HepG2 (cell line): ENCODE measurements around the gene RAD9A. TPM values are rescaled to one million over a fixed set of nuclear protein-coding genes. Genes with fewer than 3 reads are reported as not detected.

Experiments
- GATA4 ChIP-seq: sonication (generic); IDR thresholded peaks from 2 replicates; pipeline ENCODE4 v1.6.1; 2016; ENCODE audit warnings: antibody characterized with exemption, low read depth, borderline replicate concordance
- HNF4A ChIP-seq: sonication (generic); formaldehyde crosslinking; IDR thresholded peaks from 2 replicates; pipeline ENCODE4 v1.4.0; 2020; ENCODE audit warnings: missing genetic modification reagents
- PHF5A ChIP-seq: IDR thresholded peaks from one replicate; pipeline ENCODE4 v1.6.1; 2018; ENCODE audit warnings: low read depth, missing genetic modification reagents; ENCODE audit not compliant: unreplicated experiment
- PREB ChIP-seq: sonication (generic); formaldehyde crosslinking; IDR thresholded peaks from 2 replicates; pipeline ENCODE4 v1.4.0; 2020; ENCODE audit warnings: missing genetic modification reagents
- RNF219 ChIP-seq: sonication (generic); formaldehyde crosslinking; IDR thresholded peaks from 2 replicates; pipeline ENCODE4 v1.5.0; 2020; ENCODE audit warnings: mild to moderate bottlenecking, missing genetic modification reagents
- SATB2 ChIP-seq: sonication (generic); formaldehyde crosslinking; IDR thresholded peaks from 2 replicates; pipeline ENCODE4 v1.5.0; 2020; ENCODE audit warnings: missing genetic modification reagents
- SNRNP70 ChIP-seq: fragments of 200-400 bp; formaldehyde crosslinking; IDR thresholded peaks from 2 replicates; pipeline ENCODE4 v1.6.1; 2017; ENCODE audit warnings: mild to moderate bottlenecking, low read depth, low read length, moderate library complexity
- TBX2 ChIP-seq: sonication (generic); formaldehyde crosslinking; IDR thresholded peaks from 2 replicates; pipeline ENCODE4 v1.5.0; 2020; ENCODE audit warnings: missing genetic modification reagents, mild to moderate bottlenecking, borderline replicate concordance
- ZBTB25 ChIP-seq: IDR thresholded peaks from 2 replicates; pipeline ENCODE4 v1.6.1; 2018; ENCODE audit warnings: missing genetic modification reagents
- ZFAT ChIP-seq: sonication (generic); formaldehyde crosslinking; conservative IDR thresholded peaks from 2 replicates; pipeline ENCODE4 v1.8.1; 2023; ENCODE audit warnings: missing genetic modification reagents, inconsistent platforms
- ZNF350 ChIP-seq: sonication (generic); formaldehyde crosslinking; IDR thresholded peaks from 2 replicates; pipeline ENCODE4 v1.4.0; 2020; ENCODE audit warnings: mild to moderate bottlenecking, low read depth, missing genetic modification reagents, borderline replicate concordance
- ZNF619 ChIP-seq: sonication (generic); formaldehyde crosslinking; IDR thresholded peaks from 2 replicates; pipeline ENCODE4 v1.4.0; 2020; ENCODE audit warnings: mild to moderate bottlenecking, missing genetic modification reagents
- ZNF644 ChIP-seq: IDR thresholded peaks from 2 replicates; pipeline ENCODE4 v1.6.1; 2016; ENCODE audit warnings: low read depth
- ZNF713 ChIP-seq: sonication (generic); formaldehyde crosslinking; IDR thresholded peaks from 2 replicates; pipeline ENCODE4 v1.4.0; 2020; ENCODE audit warnings: mild to moderate bottlenecking, missing genetic modification reagents
- ZNF766 ChIP-seq: sonication (generic); formaldehyde crosslinking; IDR thresholded peaks from 2 replicates; pipeline ENCODE4 v1.5.0; 2020; ENCODE audit warnings: missing genetic modification reagents, borderline replicate concordance
- ZNF772 ChIP-seq: sonication (generic); formaldehyde crosslinking; IDR thresholded peaks from 2 replicates; pipeline ENCODE4 v1.5.0; 2020; ENCODE audit warnings: mild to moderate bottlenecking, missing genetic modification reagents
- polyA plus RNA-seq, 8 experiments: library from polyadenylated mRNA; depleted of rRNA in 3 of 8; stranded (reverse) in 7 of 8; unstranded in 1 of 8; fragments of >200 nt; fragmentation: Illumina TruSeq in 4 of 8; extraction: Trizol in 4 of 8; gene quantifications; 2 replicates each; pipeline versions ENCODE4 v1.2.1 to v1.2.3, GENCODE V29; 2011 to 2016; ENCODE audit warnings: low read depth in 4 of 8, missing spikeins in 1 of 8, mixed read lengths in 1 of 8; ENCODE audit not compliant: insufficient read depth in 1 of 8
- total RNA-seq, 5 experiments: library from RNA; depleted of rRNA; stranded (reverse); fragments of >200 nt; fragmentation: Illumina TruSeq; extraction: Trizol; gene quantifications; 2 replicates each; pipeline ENCODE4 v1.2.3, GENCODE V29; 2016; ENCODE audit warnings: low read depth in 1 of 5
- TF ChIP-seq, protein P1 (sequence below): sonication (generic); formaldehyde crosslinking; IDR thresholded peaks from 2 replicates; pipeline ENCODE4 v1.4.0; 2020; ENCODE audit warnings: mild to moderate bottlenecking, missing genetic modification reagents
- TF ChIP-seq, protein P2 (sequence below): sonication (generic); formaldehyde crosslinking; IDR thresholded peaks from 2 replicates; pipeline ENCODE4 v1.4.0; 2020; ENCODE audit warnings: missing genetic modification reagents
- TF ChIP-seq, protein P3 (sequence below): sonication (generic); formaldehyde crosslinking; IDR thresholded peaks from 2 replicates; pipeline ENCODE4 v1.5.1; 2020; ENCODE audit warnings: missing genetic modification reagents, mild to moderate bottlenecking, borderline replicate concordance

The RAD9A gene
- total and polyA plus RNA-seq, 2 of the 13 experiments (the other 11 are each of a cell fraction or from before 2014, with no cell fraction given) = 10.1 to 15.7 TPM

DNA sequence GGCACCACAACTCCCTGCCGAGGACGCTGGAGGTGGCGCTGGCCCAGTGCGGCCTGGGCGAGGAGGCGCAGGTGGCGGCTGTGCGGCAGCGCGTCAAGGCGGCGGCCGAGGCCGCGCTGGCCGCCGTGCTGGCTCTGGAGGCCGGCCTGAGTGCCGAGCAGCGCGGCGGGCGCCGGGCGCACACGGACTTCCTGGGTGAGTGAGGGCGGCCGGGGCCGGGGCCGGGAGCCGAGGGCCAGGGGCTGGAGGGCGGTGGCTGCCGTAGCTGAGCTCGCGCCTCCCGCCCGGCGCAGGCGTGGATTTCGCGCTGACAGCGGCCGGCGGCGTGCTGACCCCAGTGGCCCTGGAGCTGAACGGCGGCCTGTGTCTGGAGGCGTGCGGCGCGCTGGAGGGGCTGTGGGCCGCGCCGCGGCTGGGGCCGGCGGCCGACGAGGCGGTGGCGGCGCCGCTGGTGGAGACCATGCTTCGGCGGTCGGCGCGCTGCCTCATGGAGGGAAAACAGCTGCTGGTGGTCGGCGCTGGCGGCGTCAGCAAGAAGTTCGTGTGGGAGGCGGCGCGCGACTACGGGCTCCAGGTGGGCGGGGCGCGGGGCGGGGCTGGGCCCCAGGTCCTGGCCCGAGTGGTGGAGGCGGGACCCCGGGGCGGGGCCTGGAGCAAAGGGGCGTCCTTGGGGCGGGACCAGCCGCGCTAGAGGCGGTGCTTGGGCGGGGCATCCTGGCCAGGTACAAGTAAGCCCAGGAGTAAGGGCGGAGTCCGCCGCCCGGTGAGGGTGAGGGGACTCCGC, 29.1 kb downstream of the RAD9A start (continued):
- TF ChIP-seq, protein P1, sequence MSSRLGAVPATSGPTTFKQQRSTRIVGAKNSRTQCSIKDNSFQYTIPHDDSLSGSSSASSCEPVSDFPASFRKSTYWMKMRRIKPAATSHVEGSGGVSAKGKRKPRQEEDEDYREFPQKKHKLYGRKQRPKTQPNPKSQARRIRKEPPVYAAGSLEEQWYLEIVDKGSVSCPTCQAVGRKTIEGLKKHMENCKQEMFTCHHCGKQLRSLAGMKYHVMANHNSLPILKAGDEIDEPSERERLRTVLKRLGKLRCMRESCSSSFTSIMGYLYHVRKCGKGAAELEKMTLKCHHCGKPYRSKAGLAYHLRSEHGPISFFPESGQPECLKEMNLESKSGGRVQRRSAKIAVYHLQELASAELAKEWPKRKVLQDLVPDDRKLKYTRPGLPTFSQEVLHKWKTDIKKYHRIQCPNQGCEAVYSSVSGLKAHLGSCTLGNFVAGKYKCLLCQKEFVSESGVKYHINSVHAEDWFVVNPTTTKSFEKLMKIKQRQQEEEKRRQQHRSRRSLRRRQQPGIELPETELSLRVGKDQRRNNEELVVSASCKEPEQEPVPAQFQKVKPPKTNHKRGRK (CRISPR knock-in tag) = no peak
- TF ChIP-seq ZNF644 (no peak), ZBTB25 (CRISPR knock-in tag) (no peak; the same call in 1 of the 2 replicates), ZNF619 (CRISPR knock-in tag) (no peak), ZNF772 (CRISPR knock-in tag) (peak; percentile 19; the same call in 1 of the 2 replicates), ZNF766 (peak; percentile 49; the same call in 1 of the 2 replicates), PHF5A (CRISPR knock-in tag) (no peak), HNF4A (CRISPR knock-in tag) (no peak), PREB (CRISPR knock-in tag) (no peak), SATB2 (CRISPR knock-in tag) (no peak), ZFAT (CRISPR knock-in tag) (no peak), ZNF713 (CRISPR knock-in tag) (no peak), RNF219 (CRISPR knock-in tag) (no peak), TBX2 (no peak), SNRNP70 (no peak), GATA4 (no peak), ZNF350 (CRISPR knock-in tag) (no peak)
- TF ChIP-seq, protein P2, sequence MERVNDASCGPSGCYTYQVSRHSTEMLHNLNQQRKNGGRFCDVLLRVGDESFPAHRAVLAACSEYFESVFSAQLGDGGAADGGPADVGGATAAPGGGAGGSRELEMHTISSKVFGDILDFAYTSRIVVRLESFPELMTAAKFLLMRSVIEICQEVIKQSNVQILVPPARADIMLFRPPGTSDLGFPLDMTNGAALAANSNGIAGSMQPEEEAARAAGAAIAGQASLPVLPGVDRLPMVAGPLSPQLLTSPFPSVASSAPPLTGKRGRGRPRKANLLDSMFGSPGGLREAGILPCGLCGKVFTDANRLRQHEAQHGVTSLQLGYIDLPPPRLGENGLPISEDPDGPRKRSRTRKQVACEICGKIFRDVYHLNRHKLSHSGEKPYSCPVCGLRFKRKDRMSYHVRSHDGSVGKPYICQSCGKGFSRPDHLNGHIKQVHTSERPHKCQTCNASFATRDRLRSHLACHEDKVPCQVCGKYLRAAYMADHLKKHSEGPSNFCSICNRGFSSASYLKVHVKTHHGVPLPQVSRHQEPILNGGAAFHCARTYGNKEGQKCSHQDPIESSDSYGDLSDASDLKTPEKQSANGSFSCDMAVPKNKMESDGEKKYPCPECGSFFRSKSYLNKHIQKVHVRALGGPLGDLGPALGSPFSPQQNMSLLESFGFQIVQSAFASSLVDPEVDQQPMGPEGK (CRISPR knock-in tag) = no peak; the same call in 1 of the 2 replicates
- TF ChIP-seq, protein P3, sequence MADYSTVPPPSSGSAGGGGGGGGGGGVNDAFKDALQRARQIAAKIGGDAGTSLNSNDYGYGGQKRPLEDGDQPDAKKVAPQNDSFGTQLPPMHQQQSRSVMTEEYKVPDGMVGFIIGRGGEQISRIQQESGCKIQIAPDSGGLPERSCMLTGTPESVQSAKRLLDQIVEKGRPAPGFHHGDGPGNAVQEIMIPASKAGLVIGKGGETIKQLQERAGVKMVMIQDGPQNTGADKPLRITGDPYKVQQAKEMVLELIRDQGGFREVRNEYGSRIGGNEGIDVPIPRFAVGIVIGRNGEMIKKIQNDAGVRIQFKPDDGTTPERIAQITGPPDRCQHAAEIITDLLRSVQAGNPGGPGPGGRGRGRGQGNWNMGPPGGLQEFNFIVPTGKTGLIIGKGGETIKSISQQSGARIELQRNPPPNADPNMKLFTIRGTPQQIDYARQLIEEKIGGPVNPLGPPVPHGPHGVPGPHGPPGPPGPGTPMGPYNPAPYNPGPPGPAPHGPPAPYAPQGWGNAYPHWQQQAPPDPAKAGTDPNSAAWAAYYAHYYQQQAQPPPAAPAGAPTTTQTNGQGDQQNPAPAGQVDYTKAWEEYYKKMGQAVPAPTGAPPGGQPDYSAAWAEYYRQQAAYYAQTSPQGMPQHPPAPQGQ (CRISPR knock-in tag) = no peak
